AG04450 (cell line): Measurements from ENCODE around the gene SLC25A1. TPM values are rescaled to one million over a fixed set of nuclear protein-coding genes. Genes with fewer than 3 reads are reported as not detected.

Experiments used
- CTCF ChIA-PET: fragments of 300-600, 350-600 bp; formaldehyde crosslinking; extraction: SDS; loops from one replicate; lab custom pipeline; 2022; ENCODE audit warnings: antibody characterized with exemption, inconsistent platforms; lab: Charles Lee
- POLR2A ChIA-PET: fragments of 350-600 bp; formaldehyde crosslinking; extraction: SDS; loops from one replicate; lab custom pipeline; 2021; ENCODE audit warnings: antibody characterized with exemption, inconsistent platforms; lab: Yijun Ruan, JAX
- DNase-seq: peaks from one replicate; pipeline ENCODE4 v3.0.0-alpha.2; 2011; ENCODE audit warnings: low read depth, low spot score
- H3K27ac ChIP-seq: one replicate; pipeline ENCODE4 v1.5.1; 2012; ENCODE audit warnings: low read depth, low read length, control low read depth
- H3K27me3 ChIP-seq: one replicate; pipeline ENCODE4 v1.6.0; 2012; ENCODE audit warnings: low read length; ENCODE audit not compliant: control insufficient read depth, insufficient read depth
- H3K4me3 ChIP-seq: 2 replicates; pipeline ENCODE4 v1.5.1; 2011; ENCODE audit warnings: mild to moderate bottlenecking, low read depth, low read length, control low read depth
- H3K9me3 ChIP-seq: 2 replicates; pipeline ENCODE4 v1.5.1; 2012; ENCODE audit warnings: low read length; ENCODE audit not compliant: control insufficient read depth, insufficient read depth
- polyA minus RNA-seq: library from RNA; depleted of rRNA, polyadenylated mRNA; stranded (reverse); fragments of >200 nt; gene quantifications from 2 replicates; pipeline ENCODE4 v1.2.3, GENCODE V29; 2011; rRNA and poly(A)+ RNA removed
- polyA plus RNA-seq: library from polyadenylated mRNA; depleted of rRNA; stranded (reverse); fragments of >200 nt; gene quantifications from 2 replicates; pipeline ENCODE4 v1.2.3, GENCODE V29; 2011; rRNA removed
- TF ChIP-seq, protein P1 (sequence below): IDR thresholded peaks from 2 replicates; pipeline ENCODE4 v1.5.1; 2011; ENCODE audit warnings: low read depth, low read length, control low read depth, inconsistent platforms

The SLC25A1 gene
- polyA plus RNA-seq = 18.4 and 31.4 TPM in 2 replicates
- polyA minus RNA-seq = 23.5 and 33.4 TPM in 2 replicates

GRCh38 chr22:19178657-19179496 lies at the start of gene SLC25A1:
SLC25A1 (minus strand) TSS chr22:19178736; CDS start chr22:19178673, 63 bp downstream.
- Histone ChIP-seq H3K9me3 (no peaks in the 10 kb centered on the region; the same call in 1 of the 2 replicates), H3K4me3 (peak within 1 kb of the TSS; percentile 68), H3K27ac (peak within 1 kb of the TSS; percentile 65), H3K27me3 (no peaks in the 10 kb centered on the region)
- CTCF ChIA-PET = interaction anchor here (0.5 to 2.6 kb wide), 12 partner anchors 8 to 451 kb away, joined by 3 to 12 read pairs (median 5); partner anchors contain the start of gene C22orf39
- peak; percentile 38 for DNase-seq
- TF ChIP-seq, protein P1, sequence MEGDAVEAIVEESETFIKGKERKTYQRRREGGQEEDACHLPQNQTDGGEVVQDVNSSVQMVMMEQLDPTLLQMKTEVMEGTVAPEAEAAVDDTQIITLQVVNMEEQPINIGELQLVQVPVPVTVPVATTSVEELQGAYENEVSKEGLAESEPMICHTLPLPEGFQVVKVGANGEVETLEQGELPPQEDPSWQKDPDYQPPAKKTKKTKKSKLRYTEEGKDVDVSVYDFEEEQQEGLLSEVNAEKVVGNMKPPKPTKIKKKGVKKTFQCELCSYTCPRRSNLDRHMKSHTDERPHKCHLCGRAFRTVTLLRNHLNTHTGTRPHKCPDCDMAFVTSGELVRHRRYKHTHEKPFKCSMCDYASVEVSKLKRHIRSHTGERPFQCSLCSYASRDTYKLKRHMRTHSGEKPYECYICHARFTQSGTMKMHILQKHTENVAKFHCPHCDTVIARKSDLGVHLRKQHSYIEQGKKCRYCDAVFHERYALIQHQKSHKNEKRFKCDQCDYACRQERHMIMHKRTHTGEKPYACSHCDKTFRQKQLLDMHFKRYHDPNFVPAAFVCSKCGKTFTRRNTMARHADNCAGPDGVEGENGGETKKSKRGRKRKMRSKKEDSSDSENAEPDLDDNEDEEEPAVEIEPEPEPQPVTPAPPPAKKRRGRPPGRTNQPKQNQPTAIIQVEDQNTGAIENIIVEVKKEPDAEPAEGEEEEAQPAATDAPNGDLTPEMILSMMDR = no peak
- POLR2A ChIA-PET = interaction anchor here (0.7 to 1.4 kb wide), 7 partner anchors 10 to 301 kb away, joined by 3 to 6 read pairs (median 4); partner anchors contain the start of genes CDC45, CLTCL1, ESS2 and MRPL40

- ChIA-PET CTCF (no interaction called here), POLR2A (no interaction called here)
- H3K27ac ChIP-seq = no peak overlapping the region
- H3K4me3 ChIP-seq = no peak overlapping the region
- DNase-seq = no peak
- H3K9me3 ChIP-seq = no peaks in the 10 kb centered on the region
- TF ChIP-seq, protein P1 = no peak
- H3K27me3 ChIP-seq = no peaks in the 10 kb centered on the region
Observed at GRCh38 chr22:19228179-19228578, 49.6 kb upstream of the SLC25A1 start.

DNA sequence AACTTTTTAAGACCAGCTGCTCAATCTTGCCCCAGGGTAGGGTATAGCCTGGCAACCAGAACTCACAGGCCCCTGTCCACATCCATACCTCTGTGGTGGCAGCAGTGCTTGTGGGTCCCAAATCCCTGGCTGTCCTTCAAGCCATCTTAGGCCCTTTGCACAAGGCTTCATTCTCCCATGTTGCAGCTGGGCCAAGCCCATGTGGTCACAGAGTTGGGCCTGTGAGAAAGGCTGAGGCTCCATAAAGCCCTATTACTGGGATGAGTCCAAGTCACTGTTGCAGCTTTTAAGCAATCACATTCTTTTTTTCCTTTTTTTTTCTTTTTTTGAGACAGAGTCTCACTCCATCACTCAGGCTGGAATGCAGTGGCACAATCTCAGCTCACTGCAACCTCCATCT lies 47.9 kb upstream of the SLC25A1 start:
- no peak for DNase-seq
- Histone ChIP-seq H3K27ac (no peak overlapping the region), H3K9me3 (no peaks in the 10 kb centered on the region), H3K27me3 (no peaks in the 10 kb centered on the region), H3K4me3 (no peak overlapping the region)
- TF ChIP-seq, protein P1 = no peak
- ChIA-PET POLR2A (no interaction called here), CTCF (interaction anchor here (0.7 kb wide), 1 partner anchor 203 kb away, joined by 5 read pairs; no protein-coding TSS in a partner anchor)

DNA sequence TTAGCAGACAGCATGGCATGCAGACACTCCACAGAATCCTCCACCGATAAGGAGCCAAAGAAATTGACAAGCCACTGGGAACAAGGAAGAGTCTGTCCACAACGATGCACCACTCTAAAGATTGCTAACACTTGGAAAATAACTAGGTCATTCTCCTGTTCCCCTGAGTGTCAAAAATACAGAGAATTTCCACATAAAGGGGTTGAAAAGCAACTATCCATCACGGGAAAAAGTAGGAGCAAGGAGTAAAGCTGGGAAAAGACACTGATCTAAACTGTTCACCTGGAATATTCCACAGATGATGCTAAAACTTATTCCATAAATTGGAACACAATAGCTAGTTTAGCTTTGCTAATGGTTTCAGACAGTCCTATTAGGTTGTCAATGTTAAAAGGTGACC lies 47.0 kb upstream of the SLC25A1 start:
- Histone ChIP-seq H3K27ac (no peak overlapping the region), H3K9me3 (no peaks in the 10 kb centered on the region), H3K27me3 (no peaks in the 10 kb centered on the region), H3K4me3 (no peak overlapping the region)
- no peak for DNase-seq
- ChIA-PET CTCF (no interaction called here), POLR2A (no interaction called here)
- TF ChIP-seq, protein P1 = no peak

DNA sequence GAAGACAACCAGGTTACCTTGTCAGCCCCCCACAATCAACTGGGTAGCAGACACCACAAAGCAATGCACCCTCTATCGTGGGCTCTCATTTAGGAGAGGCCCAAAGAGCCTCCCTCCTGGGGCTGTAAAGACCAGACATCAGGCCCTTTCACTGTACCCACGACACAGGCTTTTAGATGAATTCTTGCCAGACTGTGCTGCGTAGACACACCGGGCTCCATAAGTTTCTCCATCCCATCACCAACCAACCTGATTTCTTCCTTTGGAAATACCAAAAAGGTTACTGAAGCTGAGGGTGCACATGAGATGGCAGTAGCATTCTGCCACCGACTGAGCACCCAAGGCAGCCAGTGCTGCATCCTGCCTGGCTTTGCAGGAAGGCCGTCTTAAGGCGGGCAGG lies 46.4 kb upstream of the SLC25A1 start:
- Histone ChIP-seq H3K4me3 (no peak overlapping the region), H3K9me3 (no peaks in the 10 kb centered on the region), H3K27me3 (no peaks in the 10 kb centered on the region), H3K27ac (no peak overlapping the region)
- POLR2A ChIA-PET = no interaction called here
- DNase-seq = no peak
- CTCF ChIA-PET = no interaction called here
- TF ChIP-seq, protein P1 = no peak
